B cell (primary cell): ENCODE measurements around the gene PCBP3. TPM values are rescaled to one million over a fixed set of nuclear protein-coding genes. Genes with fewer than 3 reads are reported as not detected.

ENCODE experiments used
- ATAC-seq: fragments of 200-7000 bp; cut with Tn5 transposase; one replicate; pipeline ENCODE4 v1.10.0; 2021; ENCODE audit warnings: low read depth, mild to moderate bottlenecking, moderate number of reproducible peaks, moderate library complexity
- CTCF ChIA-PET: fragments of 350-600 bp; sonication (Branson Sonifier 250); formaldehyde crosslinking; loops from one replicate; lab custom pipeline; 2021; ENCODE audit warnings: antibody characterized with exemption, inconsistent platforms; lab: Charles Lee
- POLR2A ChIA-PET: fragments of 350-600 bp; sonication (Branson Sonifier 250); formaldehyde crosslinking; loops from one replicate; lab custom pipeline; 2021; ENCODE audit warnings: antibody characterized with exemption; lab: Charles Lee
- DNase-seq: peaks from one replicate; pipeline ENCODE4 v3.0.0; 2013
- H2AFZ ChIP-seq: 2 replicates; pipeline ENCODE4 v1.6.1; 2012; ENCODE audit warnings: mild to moderate bottlenecking, low read depth, low read length; ENCODE audit not compliant: insufficient read depth, poor library complexity, severe bottlenecking
- H3K27ac ChIP-seq, 2 donors: 1 replicate in 1 of 2; 2 replicates in 1 of 2; pipeline ENCODE4 v1.5.1; 2012 to 2013; ENCODE audit warnings: low read length in 2 of 2, mild to moderate bottlenecking in 2 of 2, moderate library complexity in 1 of 2
- H3K27me3 ChIP-seq, 4 experiments: fragments of 200-600 bp in 1 of 4; sonication (generic) in 1 of 4; replicated peaks in 1 of 4; 1 replicate in 2 of 4; 2 replicates in 2 of 4; pipeline versions ENCODE4 v1.6.1 to v1.7.0; 2013 to 2016; ENCODE audit warnings: low read length in 3 of 4, mild to moderate bottlenecking in 2 of 4, mixed read lengths in 1 of 4, moderate library complexity in 1 of 4; ENCODE audit not compliant: insufficient read depth in 4 of 4, control insufficient read depth in 3 of 4; ENCODE audit errors: control extremely low read depth in 1 of 4
- H3K36me3 ChIP-seq, 2 experiments: replicated peaks in 1 of 2; 1 replicate in 1 of 2; 2 replicates in 1 of 2; pipeline versions ENCODE4 v1.6.1 to v1.7.1; 2013; ENCODE audit warnings: low read length in 1 of 2; ENCODE audit not compliant: insufficient read depth in 2 of 2, control insufficient read depth in 1 of 2; ENCODE audit errors: control extremely low read depth in 1 of 2, extremely low read depth in 1 of 2
- H3K4me1 ChIP-seq, 2 donors: fragments of 200-600 bp in 1 of 2; sonication (generic) in 1 of 2; 1 replicate in 1 of 2; 2 replicates in 1 of 2; pipeline versions ENCODE4 v1.5.1 to v1.6.1; 2013 to 2017; ENCODE audit warnings: low read length in 2 of 2; ENCODE audit not compliant: control insufficient read depth in 2 of 2, insufficient read depth in 2 of 2
- H3K4me2 ChIP-seq: replicated peaks from 2 replicates; pipeline ENCODE3; 2012; ENCODE audit warnings: mild to moderate bottlenecking, low read depth, low read length; ENCODE audit not compliant: poor library complexity, severe bottlenecking
- H3K4me3 ChIP-seq, 5 experiments: fragments of 200-600 bp in 1 of 5; sonication (generic) in 1 of 5; 1 replicate in 3 of 5; 2 replicates in 2 of 5; pipeline versions ENCODE4 v1.5.1 to v1.7.0; 2011 to 2016; ENCODE audit warnings: low read length in 4 of 5, mild to moderate bottlenecking in 4 of 5, low read depth in 2 of 5, control low read depth in 1 of 5, moderate library complexity in 1 of 5; ENCODE audit not compliant: insufficient read depth in 1 of 5; ENCODE audit errors: control extremely low read depth in 1 of 5, extremely low read depth in 1 of 5
- H3K79me2 ChIP-seq: fragments of 200-600 bp; sonication (generic); one replicate; pipeline ENCODE4 v1.6.0; 2016; ENCODE audit warnings: low read length; ENCODE audit not compliant: control insufficient read depth, insufficient read depth
- H3K9ac ChIP-seq: fragments of 200-600 bp; sonication (generic); 2 replicates; pipeline ENCODE4 v1.6.1; 2017; ENCODE audit warnings: mild to moderate bottlenecking, low read length, moderate library complexity
- H3K9me3 ChIP-seq, 3 donors: one replicate each; pipeline versions ENCODE4 v1.6.1 to v1.7.1; 2013; ENCODE audit warnings: low read length in 2 of 3; ENCODE audit not compliant: control insufficient read depth in 2 of 3, insufficient read depth in 1 of 3; ENCODE audit errors: control extremely low read depth in 1 of 3
- H4K20me1 ChIP-seq: 2 replicates; pipeline ENCODE4 v1.6.0; 2012; ENCODE audit warnings: mild to moderate bottlenecking, low read length; ENCODE audit not compliant: insufficient read depth, control insufficient read depth, poor library complexity, severe bottlenecking
- H3K27ac Mint-ChIP-seq: one replicate; pipeline ENCODE4 v1.8.0; 2021; ENCODE audit warnings: mixed read lengths
- H3K27me3 Mint-ChIP-seq: one replicate; pipeline ENCODE4 v1.8.0; 2021; ENCODE audit warnings: mixed read lengths
- H3K4me1 Mint-ChIP-seq: one replicate; pipeline ENCODE4 v1.8.0; 2021; ENCODE audit warnings: mixed read lengths
- H3K4me3 Mint-ChIP-seq: one replicate; pipeline ENCODE4 v1.8.0; 2021; ENCODE audit warnings: mixed read lengths
- H3K9me3 Mint-ChIP-seq: one replicate; pipeline ENCODE4 v1.8.0; 2022; ENCODE audit warnings: mixed read lengths; ENCODE audit not compliant: insufficient read depth
- CTCF ChIP-seq: fragments of 200-600 bp; IDR thresholded peaks from one replicate; pipeline ENCODE4 v1.8.0; 2022; ENCODE audit warnings: antibody characterized with exemption, mild to moderate bottlenecking
- EZH2 ChIP-seq: IDR thresholded peaks from 2 replicates; pipeline ENCODE4 v1.6.1; 2012; ENCODE audit warnings: borderline replicate concordance, low read depth, mild to moderate bottlenecking, moderate library complexity, low read length; ENCODE audit not compliant: insufficient read depth, poor library complexity, severe bottlenecking
- WGBS: methylation state at CpG from one replicate; pipeline ENCODE4 v1.1.5; 2013; ENCODE audit warnings: missing lambda C conversion rate; ENCODE audit not compliant: insufficient coverage; 5-methylcytosine and 5-hydroxymethylcytosine counted together
- intact Hi-C: fragments of 100-400 bp; cut with micrococcal nuclease; formaldehyde crosslinking; loops from one replicate; pipeline ENCODE4 v1.10.0; 2022
- polyA plus RNA-seq: library from polyadenylated mRNA; depleted of rRNA; stranded (reverse); fragments of >200 nt; gene quantifications from 2 replicates; pipeline ENCODE4 v1.2.3, GENCODE V29; 2012
- total RNA-seq, 2 donors: library from RNA; stranded (reverse); fragments of 120-200 nt in 1 of 2; gene quantifications; 1 replicate in 1 of 2; 2 replicates in 1 of 2; pipeline versions ENCODE4 v1.2.3 to v1.2.4, GENCODE V29; 2013 to 2022

Gene PCBP3
- total and polyA plus RNA-seq, 2 donors (not counting 1 experiment from before 2014, with no cell fraction given): 0.45 to 2.7 TPM

GRCh38 chr21:45887788-45888187 is 244.3 kb downstream of the PCBP3 start:
- Mint-ChIP-seq H3K27me3 (peaks cover 7% of the 10 kb centered on the region), H3K27ac (no peak overlapping the region), H3K9me3 (peaks cover 2% of the 10 kb centered on the region), H3K4me1 (peaks cover 38% of the 10 kb centered on the region), H3K4me3 (no peak overlapping the region)
- no peak overlapping the region for H3K4me2 ChIP-seq
- H3K79me2 ChIP-seq: no peaks in the 10 kb centered on the region
- H3K27ac ChIP-seq: no peak overlapping the region
- peaks cover 30 to 38% of the 10 kb centered on the region in 2 donors for H3K4me1 ChIP-seq
- peaks cover 0 to 9% (median 0%) of the 10 kb centered on the region in 3 donors for H3K9me3 ChIP-seq
- no peaks in the 10 kb centered on the region for H4K20me1 ChIP-seq
- POLR2A ChIA-PET: no interaction called here
- DNase-seq (no peak), ATAC-seq (no peak)
- CTCF ChIA-PET: interaction anchor here (1.4 kb wide), 1 partner anchor 8 kb away, joined by 3 read pairs; no protein-coding TSS in a partner anchor
- intact Hi-C loops: no loop called here
- no peak overlapping the region for H2AFZ ChIP-seq
- no peaks in the 10 kb centered on the region for H3K36me3 ChIP-seq
- TF ChIP-seq CTCF: no peak
- TF ChIP-seq EZH2: no peak
- 93% methylated on average over 16 of the region's 16 CpGs for WGBS
- no peak overlapping the region for H3K4me3 ChIP-seq
- H3K27me3 ChIP-seq: no peaks in the 10 kb centered on the region
- no peak overlapping the region for H3K9ac ChIP-seq

GRCh38 chr21:45888386-45889009 is 245.0 kb downstream of the PCBP3 start:
- 94% methylated on average over 13 of the region's 18 CpGs for WGBS
- Histone ChIP-seq H4K20me1 (no peaks in the 10 kb centered on the region), H3K9ac (no peak overlapping the region), H3K4me2 (no peak overlapping the region), H3K79me2 (no peaks in the 10 kb centered on the region), H3K36me3 (no peaks in the 10 kb centered on the region), H3K9me3 (peaks cover 0 to 11% (median 0%) of the 10 kb centered on the region in 3 donors), H2AFZ (no peak overlapping the region), H3K27me3 (no peaks in the 10 kb centered on the region), H3K4me1 (peaks cover 34 to 41% of the 10 kb centered on the region in 2 donors), H3K27ac (no peak overlapping the region), H3K4me3 (no peak overlapping the region)
- ATAC-seq (no peak), DNase-seq (no peak)
- Mint-ChIP-seq H3K4me1 (peaks cover 42% of the 10 kb centered on the region), H3K4me3 (no peak overlapping the region), H3K9me3 (peaks cover 2% of the 10 kb centered on the region), H3K27ac (no peak overlapping the region), H3K27me3 (peaks cover 3% of the 10 kb centered on the region)
- no peak for TF ChIP-seq CTCF
- no peak for TF ChIP-seq EZH2
- POLR2A ChIA-PET: no interaction called here
- intact Hi-C loops: no loop called here
- CTCF ChIA-PET: interaction anchor here (1.4 to 1.5 kb wide), 2 partner anchors 8 to 9 kb away, joined by 3 to 4 read pairs; no protein-coding TSS in a partner anchor
